CMK (cell line): Measurements from ENCODE around the gene TTC1.
"Not testable (repeated sequence)": the region's sequence is repeated elsewhere in the genome, so short reads cannot be mapped to it uniquely, and the experiment has no call there.

Experiments used
- DNase-seq: peaks from one replicate; pipeline ENCODE4 v3.0.0-alpha.2; 2010; ENCODE audit warnings: low read depth

Gene TTC1, protein sequence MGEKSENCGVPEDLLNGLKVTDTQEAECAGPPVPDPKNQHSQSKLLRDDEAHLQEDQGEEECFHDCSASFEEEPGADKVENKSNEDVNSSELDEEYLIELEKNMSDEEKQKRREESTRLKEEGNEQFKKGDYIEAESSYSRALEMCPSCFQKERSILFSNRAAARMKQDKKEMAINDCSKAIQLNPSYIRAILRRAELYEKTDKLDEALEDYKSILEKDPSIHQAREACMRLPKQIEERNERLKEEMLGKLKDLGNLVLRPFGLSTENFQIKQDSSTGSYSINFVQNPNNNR

GRCh38 chr5:160008877-160009590 lies at the start of gene TTC1:
Gene TTC1 (plus strand): TSS chr5:160009139. CDS start chr5:160010529, 1,390 bp downstream.
- DNase-seq: peak; percentile 87

GRCh38 chr5:159961176-159962160 lies 47.5 kb upstream of the TTC1 start:
- no peak for DNase-seq

DNA sequence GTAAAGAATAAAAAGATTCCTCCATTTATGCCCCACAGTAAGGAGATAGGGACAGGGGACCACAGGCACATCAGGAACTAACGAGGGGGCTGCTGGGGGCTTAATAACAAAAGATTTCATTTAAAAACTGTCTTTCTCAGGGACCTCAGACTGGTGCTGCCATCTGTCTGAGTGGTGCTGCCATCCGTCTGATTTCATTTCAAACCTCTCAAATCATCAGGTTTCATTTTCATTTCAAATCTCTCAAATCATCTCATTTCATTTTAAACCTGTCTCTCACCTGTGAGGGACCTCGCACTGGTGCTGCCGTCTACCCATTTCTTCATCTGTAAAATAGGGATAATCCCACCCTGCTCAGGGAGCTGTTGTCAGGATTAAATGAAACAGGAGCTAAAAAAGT lies 46.7 kb upstream of the TTC1 start:
- no peak for DNase-seq

GRCh38 chr5:159963935-159964334 lies 45.0 kb upstream of the TTC1 start:
- DNase-seq: no peak

DNA sequence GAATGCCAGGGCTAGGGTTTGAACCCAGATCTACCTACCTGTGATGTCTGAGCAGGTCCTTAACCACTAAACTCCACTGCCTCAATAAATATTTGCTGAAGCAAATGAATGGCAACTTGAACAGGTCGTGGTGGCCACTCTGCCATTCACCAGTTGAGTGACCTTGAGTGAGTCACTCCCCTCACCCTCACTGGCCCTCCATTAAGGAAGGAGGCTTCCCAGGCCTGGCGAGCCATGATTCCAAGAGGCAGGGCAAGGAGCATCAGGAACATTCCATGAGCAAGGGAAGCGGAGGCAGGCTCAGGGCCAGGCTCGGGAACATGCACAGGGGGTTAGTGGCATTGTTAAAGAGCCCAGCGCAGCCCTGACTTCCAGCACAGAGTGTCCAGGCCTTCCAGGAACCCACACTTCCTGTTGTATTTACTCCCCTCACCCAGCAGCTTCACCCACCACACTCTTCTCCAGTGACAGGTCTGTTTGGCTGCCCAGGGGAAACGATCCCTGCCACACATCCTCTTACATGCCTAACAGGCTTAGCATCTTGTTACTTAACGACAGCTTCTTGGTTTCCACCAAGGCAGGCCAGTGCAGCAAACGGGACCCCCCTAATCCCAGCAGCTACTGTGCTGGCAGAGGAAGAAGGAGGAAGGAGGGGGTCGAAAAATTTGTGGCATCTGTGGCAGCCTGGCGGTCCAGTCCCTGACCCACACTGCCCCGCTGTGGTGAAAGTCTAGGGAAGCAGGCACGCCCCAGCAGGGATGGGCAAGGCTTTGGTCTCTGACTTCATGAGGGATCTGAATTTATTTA lies 43.7 kb upstream of the TTC1 start:
- no peak for DNase-seq

- not testable (repeated sequence) for DNase-seq
Measured at GRCh38 chr5:159965838-159966128, 43.2 kb upstream of the TTC1 start.

DNA sequence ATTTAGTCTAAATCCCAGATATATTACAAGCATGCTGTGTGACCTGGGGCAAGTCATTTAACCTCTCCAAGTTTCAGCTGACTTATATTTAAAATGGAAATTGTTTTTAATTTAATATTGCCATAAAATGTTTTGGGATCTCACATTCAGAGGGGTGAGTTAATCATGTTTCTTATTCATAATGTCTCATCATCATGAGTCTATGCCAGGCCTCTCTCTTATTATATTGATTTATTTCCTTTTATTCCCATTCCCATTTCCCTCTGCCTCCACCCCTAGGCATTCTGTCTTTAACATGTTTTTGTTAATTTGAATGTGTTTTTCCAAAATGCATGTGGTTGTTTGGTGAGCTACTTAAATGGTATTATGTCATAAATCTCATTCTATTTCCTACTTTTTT lies 39.0 kb upstream of the TTC1 start:
- no peak for DNase-seq

DNA sequence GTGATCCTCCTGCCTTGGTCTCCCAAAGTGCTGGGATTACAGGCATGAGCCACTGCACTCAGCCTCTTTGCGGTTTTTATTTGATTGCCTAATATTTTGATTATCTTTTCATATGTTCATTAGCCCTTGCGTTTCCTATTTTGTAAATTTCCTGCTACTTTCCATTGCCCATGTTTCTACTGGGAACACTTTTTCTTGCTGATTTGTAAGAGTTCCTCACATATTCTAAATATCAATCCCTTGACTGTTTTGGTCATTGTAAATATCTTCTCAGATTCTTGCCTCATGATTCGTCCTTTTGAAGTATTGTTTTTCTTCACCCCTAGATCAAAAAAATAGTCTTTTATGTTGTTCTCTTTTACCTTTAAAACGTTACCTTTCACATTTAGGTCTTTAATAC lies 37.9 kb upstream of the TTC1 start:
- DNase-seq: no peak

- no peak for DNase-seq
Measured at GRCh38 chr5:159971514-159971913, 37.4 kb upstream of the TTC1 start.

- DNase-seq: no peak
Measured at GRCh38 chr5:159971931-159972461, 36.9 kb upstream of the TTC1 start.

DNA sequence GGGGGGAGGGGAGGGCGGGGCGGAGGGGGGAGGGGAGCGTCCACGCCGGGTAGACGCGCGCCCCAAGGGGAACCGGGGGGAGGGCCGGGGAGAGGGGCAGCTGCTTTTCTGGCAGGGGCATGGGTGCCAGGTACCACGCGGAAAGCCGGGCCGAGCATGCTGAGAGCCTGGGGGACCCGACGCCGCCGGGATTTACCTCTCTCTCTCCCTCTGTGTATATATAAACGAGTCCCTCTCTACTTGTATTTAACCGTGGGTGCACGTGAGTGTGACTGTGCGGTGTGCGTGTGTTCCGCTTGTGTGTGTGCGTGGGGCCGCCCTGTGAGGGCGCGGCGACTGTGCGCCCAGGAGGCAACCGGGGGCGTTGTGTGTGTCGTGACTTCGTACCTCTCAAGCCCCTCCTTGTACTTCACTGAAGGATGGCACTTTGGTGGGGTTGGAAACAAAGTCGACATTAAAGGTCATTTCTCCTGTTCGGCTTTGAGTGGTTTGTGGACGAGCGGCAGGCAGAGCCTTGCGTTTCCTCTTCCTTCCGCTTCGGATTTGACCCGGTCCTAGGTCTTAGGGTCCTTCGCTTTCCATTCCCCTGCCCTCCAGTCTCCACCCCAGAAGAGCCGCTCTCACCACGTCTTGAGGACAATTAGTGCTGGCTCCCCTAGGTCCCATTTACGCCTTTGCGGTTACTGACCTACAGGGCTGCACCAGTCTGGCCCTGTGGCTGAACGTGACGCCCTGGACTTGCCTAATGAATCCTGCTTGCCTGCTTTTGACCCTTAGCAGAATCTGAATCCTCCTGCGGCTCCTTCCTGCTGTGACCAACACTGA lies 36.2 kb upstream of the TTC1 start:
- no peak for DNase-seq

- DNase-seq: no peak
Measured at GRCh38 chr5:159975462-159976019, 33.4 kb upstream of the TTC1 start.

- DNase-seq: no peak
Measured at GRCh38 chr5:159976921-159977320, 32.0 kb upstream of the TTC1 start.

- no peak for DNase-seq
Measured at GRCh38 chr5:159978358-159978757, 30.6 kb upstream of the TTC1 start.

- no peak for DNase-seq
Measured at GRCh38 chr5:159982421-159983173, 26.3 kb upstream of the TTC1 start.

DNA sequence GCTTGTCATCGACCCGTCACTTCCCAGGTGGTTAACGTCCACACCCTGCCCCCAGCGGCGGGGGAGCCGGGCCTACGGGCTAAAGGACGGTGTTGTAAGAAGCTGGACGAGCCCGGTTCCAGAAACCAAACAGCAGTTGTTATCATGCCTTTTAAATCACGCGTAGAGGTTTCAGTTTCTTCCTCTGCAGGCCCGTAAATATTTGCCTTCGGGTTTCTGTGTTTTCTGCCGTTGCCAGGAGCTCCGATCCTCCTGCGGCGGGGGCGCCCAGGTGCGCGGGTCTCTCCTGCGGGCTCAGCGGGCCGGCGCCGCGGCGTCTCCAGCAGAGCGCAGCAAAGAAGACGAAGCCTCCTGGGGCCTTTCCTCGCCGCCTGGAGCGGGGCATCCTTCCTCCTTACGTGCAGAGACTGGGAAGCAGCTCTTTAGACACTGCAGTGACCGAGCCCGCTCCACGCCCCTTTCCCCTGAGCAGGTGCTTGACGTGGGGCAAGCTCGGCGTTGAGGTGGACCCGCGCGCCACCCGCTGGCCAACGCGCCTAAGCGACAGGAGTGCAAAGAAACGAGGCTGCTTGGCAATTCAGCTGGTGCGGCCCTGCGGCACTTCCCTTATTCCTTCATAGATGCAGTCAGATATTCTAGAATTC lies 21.8 kb upstream of the TTC1 start:
- no peak for DNase-seq

- DNase-seq: no peak
Measured at GRCh38 chr5:159990506-159990905, 18.4 kb upstream of the TTC1 start.

DNA sequence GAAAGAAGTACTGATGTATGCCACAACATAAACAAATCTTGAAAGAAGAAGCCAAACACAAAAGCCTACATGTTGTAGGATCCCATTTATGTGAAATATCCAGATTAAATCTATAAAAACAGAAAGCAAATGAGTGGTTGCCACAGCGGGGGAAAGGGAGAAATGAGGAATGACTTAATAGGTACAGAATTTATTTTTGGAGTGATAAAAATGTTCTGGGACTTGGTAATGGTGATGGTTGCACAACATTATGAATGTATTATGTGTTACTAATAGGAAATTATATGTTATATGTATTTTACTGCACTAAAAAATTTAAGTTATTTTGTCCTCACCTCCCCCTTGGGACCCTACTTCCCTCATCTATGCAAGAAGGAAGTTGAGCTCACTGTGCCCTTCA lies 16.4 kb upstream of the TTC1 start:
- no peak for DNase-seq

- no peak for DNase-seq
Measured at GRCh38 chr5:159993194-159993593, 15.7 kb upstream of the TTC1 start.
